ENCODE results near the gene OXCT2.
A peak's percentile ranks its signal among the peaks of the same experiment; 100 is the strongest.

Gene OXCT2

GRCh38 chr1:39755965-39756659 is 15.0 kb downstream of the OXCT2 start:
- no peaks in the 10 kb centered on the region for H3K4me1 ChIP-seq (ENCODE audit: control insufficient read depth, insufficient read depth, low read length)
- no peak overlapping the region for H3K4me3 ChIP-seq (ENCODE audit: low read length)
- H3K9ac ChIP-seq (ENCODE audit: low read length): no peak overlapping the region
- no peaks in the 10 kb centered on the region for H3K27me3 ChIP-seq (ENCODE audit: control insufficient read depth, insufficient read depth, low read length)
- no peak overlapping the region for H3K27ac ChIP-seq (ENCODE audit: low read depth, low read length)
- H3K36me3 ChIP-seq (ENCODE audit: control insufficient read depth, insufficient read depth, low read length): peaks cover 51% of the 10 kb centered on the region

DNA sequence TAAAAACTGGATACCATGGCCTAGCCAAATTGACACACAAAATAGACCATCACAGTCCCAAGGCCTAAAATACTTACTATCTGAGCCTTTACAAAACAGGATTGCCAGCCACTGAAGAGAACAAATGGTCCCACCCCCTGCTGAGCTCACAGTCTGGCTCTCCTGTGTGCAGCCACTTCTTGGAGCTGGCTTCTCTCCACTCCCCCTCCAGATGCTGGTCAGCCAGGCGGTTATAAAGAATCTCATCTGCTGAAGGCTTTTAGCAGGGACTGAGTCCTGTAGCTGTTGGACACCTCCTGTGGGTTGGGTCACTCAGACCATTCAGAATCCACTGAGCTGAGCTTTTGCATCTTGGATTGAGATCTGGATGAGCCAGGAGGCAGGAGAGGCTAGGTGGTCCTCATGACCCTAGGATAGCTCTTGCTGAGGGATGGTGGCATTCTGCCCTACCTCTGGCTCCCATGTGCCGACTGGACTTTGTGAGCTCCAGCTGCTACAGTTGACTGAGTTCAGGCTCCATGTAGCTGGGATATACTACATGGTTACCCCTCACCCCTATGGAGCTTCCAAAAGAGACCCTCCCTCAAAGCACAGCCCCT is 16.1 kb downstream of the OXCT2 start:
- H3K27me3 ChIP-seq (ENCODE audit: control insufficient read depth, insufficient read depth, low read length): no peaks in the 10 kb centered on the region
- H3K36me3 ChIP-seq (ENCODE audit: control insufficient read depth, insufficient read depth, low read length): peaks cover 54% of the 10 kb centered on the region

GRCh38 chr1:39754026-39754570 is 17.1 kb downstream of the OXCT2 start:
- Histone ChIP-seq H3K27me3 (ENCODE audit: control insufficient read depth, insufficient read depth, low read length) (no peaks in the 10 kb centered on the region), H3K27ac (ENCODE audit: low read depth, low read length) (no peak overlapping the region), H3K36me3 (ENCODE audit: control insufficient read depth, insufficient read depth, low read length) (peaks cover 61% of the 10 kb centered on the region), H3K4me3 (ENCODE audit: low read length) (no peak overlapping the region), H3K9ac (ENCODE audit: low read length) (no peak overlapping the region), H3K4me1 (ENCODE audit: control insufficient read depth, insufficient read depth, low read length) (no peaks in the 10 kb centered on the region)

More for the DNA sequence above, 16.1 kb downstream of the OXCT2 start:
- Histone ChIP-seq H3K27ac (ENCODE audit: low read depth, low read length) (no peak overlapping the region), H3K4me1 (ENCODE audit: control insufficient read depth, insufficient read depth, low read length) (no peaks in the 10 kb centered on the region), H3K9ac (ENCODE audit: low read length) (no peak overlapping the region), H3K4me3 (ENCODE audit: low read length) (no peak overlapping the region)

- H3K9ac ChIP-seq (ENCODE audit: low read length): no peak overlapping the region
- no peak overlapping the region for H3K27ac ChIP-seq (ENCODE audit: low read depth, low read length)
Measured at GRCh38 chr1:39753132-39754025, 17.8 kb downstream of the OXCT2 start.

GRCh38 chr1:39752703-39753102 is 18.4 kb downstream of the OXCT2 start:
- Histone ChIP-seq H3K36me3 (ENCODE audit: control insufficient read depth, insufficient read depth, low read length) (peaks cover 64% of the 10 kb centered on the region), H3K4me1 (ENCODE audit: control insufficient read depth, insufficient read depth, low read length) (no peaks in the 10 kb centered on the region), H3K27me3 (ENCODE audit: control insufficient read depth, insufficient read depth, low read length) (no peaks in the 10 kb centered on the region), H3K27ac (ENCODE audit: low read depth, low read length) (no peak overlapping the region), H3K9ac (ENCODE audit: low read length) (no peak overlapping the region), H3K4me3 (ENCODE audit: low read length) (no peak overlapping the region)

More at GRCh38 chr1:39753132-39754025, 17.8 kb downstream of the OXCT2 start:
- H3K36me3 ChIP-seq (ENCODE audit: control insufficient read depth, insufficient read depth, low read length): peaks cover 64% of the 10 kb centered on the region
- no peaks in the 10 kb centered on the region for H3K4me1 ChIP-seq (ENCODE audit: control insufficient read depth, insufficient read depth, low read length)
- no peak overlapping the region for H3K4me3 ChIP-seq (ENCODE audit: low read length)
- H3K27me3 ChIP-seq (ENCODE audit: control insufficient read depth, insufficient read depth, low read length): no peaks in the 10 kb centered on the region

GRCh38 chr1:39751595-39751994 is 19.6 kb downstream of the OXCT2 start:
- H3K27ac ChIP-seq (ENCODE audit: low read depth, low read length): no peak overlapping the region
- H3K27me3 ChIP-seq (ENCODE audit: control insufficient read depth, insufficient read depth, low read length): no peaks in the 10 kb centered on the region
- H3K36me3 ChIP-seq (ENCODE audit: control insufficient read depth, insufficient read depth, low read length): peaks cover 61% of the 10 kb centered on the region
- H3K4me3 ChIP-seq (ENCODE audit: low read length): no peak overlapping the region
- H3K4me1 ChIP-seq (ENCODE audit: control insufficient read depth, insufficient read depth, low read length): no peaks in the 10 kb centered on the region
- no peak overlapping the region for H3K9ac ChIP-seq (ENCODE audit: low read length)

- no peaks in the 10 kb centered on the region for H3K27me3 ChIP-seq (ENCODE audit: control insufficient read depth, insufficient read depth, low read length)
- peaks cover 53% of the 10 kb centered on the region for H3K36me3 ChIP-seq (ENCODE audit: control insufficient read depth, insufficient read depth, low read length)
- no peak overlapping the region for H3K27ac ChIP-seq (ENCODE audit: low read depth, low read length)
- no peak overlapping the region for H3K4me3 ChIP-seq (ENCODE audit: low read length)
- no peaks in the 10 kb centered on the region for H3K4me1 ChIP-seq (ENCODE audit: control insufficient read depth, insufficient read depth, low read length)
- H3K9ac ChIP-seq (ENCODE audit: low read length): no peak overlapping the region
Measured at GRCh38 chr1:39745016-39745670, 26.0 kb downstream of the OXCT2 start.

DNA sequence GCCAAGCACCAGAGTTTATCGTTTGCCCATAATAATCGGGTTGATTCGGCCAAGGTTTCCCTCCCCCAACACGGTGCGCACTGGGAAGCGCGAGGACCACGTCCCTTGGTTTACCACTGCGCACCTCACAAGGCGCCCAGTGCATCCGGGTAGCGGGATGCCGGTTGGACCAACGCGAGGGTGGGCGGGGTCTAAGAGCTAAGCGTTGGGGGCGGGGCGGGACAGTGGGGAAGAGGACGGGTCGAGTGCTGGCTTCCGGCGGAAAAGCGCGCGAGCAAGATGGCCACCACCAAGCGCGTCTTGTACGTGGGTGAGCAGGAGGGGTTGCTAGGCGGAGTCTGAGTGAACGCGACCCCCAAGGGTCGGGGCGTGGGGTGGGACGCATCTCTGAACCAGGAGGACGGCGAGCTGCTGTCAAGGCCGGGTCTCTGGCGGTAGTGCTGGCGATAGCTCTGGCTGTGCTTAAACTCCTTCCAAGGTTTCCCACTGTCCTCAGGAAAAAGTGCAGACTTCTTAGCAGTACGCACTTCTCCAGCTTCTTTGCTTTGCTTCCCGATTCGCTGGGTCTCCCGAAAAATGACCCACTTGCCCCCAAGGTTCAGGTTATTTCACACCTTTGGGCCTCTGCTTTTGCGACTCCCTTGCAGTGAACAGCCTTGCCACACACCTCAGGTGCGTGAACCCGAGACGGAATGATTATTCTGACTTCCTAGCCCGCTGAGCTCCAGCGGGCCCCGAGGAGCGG is 32.4 kb downstream of the OXCT2 start, which contains the start of gene PPIE:
TSS of gene PPIE (plus strand) at position 261 of the 745 bp plus-strand sequence. CDS start at position 280, 19 bp downstream.
- H3K27me3 ChIP-seq (ENCODE audit: control insufficient read depth, insufficient read depth, low read length): no peaks in the 10 kb centered on the region
- H3K9ac ChIP-seq (ENCODE audit: low read length): peak within 1 kb of the TSS; percentile 93
- peaks cover 17% of the 10 kb centered on the region for H3K36me3 ChIP-seq (ENCODE audit: control insufficient read depth, insufficient read depth, low read length)
- H3K4me1 ChIP-seq (ENCODE audit: control insufficient read depth, insufficient read depth, low read length): peaks cover 4% of the 10 kb centered on the region
- H3K27ac ChIP-seq (ENCODE audit: low read depth, low read length): peak within 1 kb of the TSS; percentile 74
- peak within 1 kb of the TSS; percentile 95 for H3K4me3 ChIP-seq (ENCODE audit: low read length)

GRCh38 chr1:39737546-39738169 is 33.5 kb downstream of the OXCT2 start:
- Histone ChIP-seq H3K27me3 (ENCODE audit: control insufficient read depth, insufficient read depth, low read length) (no peaks in the 10 kb centered on the region), H3K27ac (ENCODE audit: low read depth, low read length) (no peak overlapping the region), H3K9ac (ENCODE audit: low read length) (no peak overlapping the region), H3K4me3 (ENCODE audit: low read length) (no peak overlapping the region), H3K4me1 (ENCODE audit: control insufficient read depth, insufficient read depth, low read length) (peaks cover 4% of the 10 kb centered on the region), H3K36me3 (ENCODE audit: control insufficient read depth, insufficient read depth, low read length) (peaks cover 7% of the 10 kb centered on the region)

DNA sequence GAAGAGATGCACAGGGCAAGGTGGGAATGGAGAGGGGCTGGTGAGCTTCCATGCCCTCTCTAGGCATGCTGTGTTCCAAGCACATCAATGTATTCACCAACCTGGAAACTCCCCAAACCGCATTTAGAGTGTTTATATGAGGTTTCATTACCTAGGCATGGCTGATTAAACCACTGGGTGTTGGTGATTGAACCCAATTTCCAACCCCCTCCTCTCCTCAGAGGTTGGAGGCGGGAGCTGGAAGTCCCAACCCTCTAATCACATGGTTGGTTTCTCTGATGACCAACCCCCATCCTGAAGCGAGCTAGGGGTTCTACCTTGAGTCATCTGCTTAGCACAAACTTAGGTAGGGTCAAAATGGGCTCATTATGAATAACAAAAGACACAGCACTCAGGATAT is 35.4 kb downstream of the OXCT2 start:
- peaks cover 3% of the 10 kb centered on the region for H3K27me3 ChIP-seq (ENCODE audit: control insufficient read depth, insufficient read depth, low read length)

GRCh38 chr1:39733161-39733560 is 38.0 kb downstream of the OXCT2 start:
- no peaks in the 10 kb centered on the region for H3K36me3 ChIP-seq (ENCODE audit: control insufficient read depth, insufficient read depth, low read length)
- H3K27ac ChIP-seq (ENCODE audit: low read depth, low read length): no peak overlapping the region
- no peak overlapping the region for H3K4me3 ChIP-seq (ENCODE audit: low read length)
- H3K4me1 ChIP-seq (ENCODE audit: control insufficient read depth, insufficient read depth, low read length): no peaks in the 10 kb centered on the region
- H3K27me3 ChIP-seq (ENCODE audit: control insufficient read depth, insufficient read depth, low read length): peaks cover 5% of the 10 kb centered on the region
- no peak overlapping the region for H3K9ac ChIP-seq (ENCODE audit: low read length)

More for the DNA sequence above, 35.4 kb downstream of the OXCT2 start:
- Histone ChIP-seq H3K36me3 (ENCODE audit: control insufficient read depth, insufficient read depth, low read length) (no peaks in the 10 kb centered on the region), H3K27ac (ENCODE audit: low read depth, low read length) (no peak overlapping the region), H3K4me1 (ENCODE audit: control insufficient read depth, insufficient read depth, low read length) (peaks cover 4% of the 10 kb centered on the region), H3K9ac (ENCODE audit: low read length) (no peak overlapping the region), H3K4me3 (ENCODE audit: low read length) (no peak overlapping the region)

All from rectal smooth muscle tissue (tissue), 1 donor.